ENCODE data around the gene H6PD.

Gene H6PD

GRCh38 chr1:9240914-9241820 is 6.6 kb downstream of the H6PD start:
- DNase-seq (ENCODE audit: low spot score): no peak

GRCh38 chr1:9241891-9242290 is 7.3 kb downstream of the H6PD start:
- DNase-seq (ENCODE audit: low spot score): no peak

GRCh38 chr1:9242338-9242969 is 7.9 kb downstream of the H6PD start:
- DNase-seq (ENCODE audit: low spot score): peak; percentile 64

DNA sequence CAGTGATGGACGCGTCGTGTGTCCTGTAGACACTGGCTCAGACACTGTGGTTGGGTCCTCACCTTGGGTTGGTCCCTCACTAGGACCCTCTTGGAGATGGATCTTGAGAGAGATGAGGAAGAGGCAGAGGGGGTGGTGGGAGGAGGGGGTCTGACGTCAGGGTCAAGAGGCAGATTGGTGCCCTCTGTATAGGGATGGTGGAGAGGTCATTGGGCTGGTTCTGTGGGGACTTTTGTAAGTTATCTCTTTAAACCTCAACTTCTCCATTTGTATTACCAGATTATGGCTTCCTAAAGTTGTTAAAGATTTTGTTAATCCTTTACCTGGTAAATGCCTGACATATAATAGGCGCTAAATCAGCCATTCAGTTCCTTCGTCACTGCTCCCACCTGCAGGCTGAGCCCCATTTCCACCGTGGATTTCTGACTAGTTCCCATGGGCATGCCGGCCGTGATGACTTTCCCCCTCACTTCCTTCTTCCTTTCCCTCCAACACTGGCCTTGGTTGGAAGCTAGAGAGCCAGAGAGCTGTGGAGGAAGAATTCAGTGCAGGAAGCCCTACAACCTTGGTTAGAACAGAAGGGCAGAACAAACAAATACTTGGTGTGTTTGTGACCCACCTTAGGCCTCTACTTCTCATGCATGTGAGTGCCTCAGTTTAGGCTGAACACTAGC is 8.6 kb downstream of the H6PD start:
- no peak for DNase-seq (ENCODE audit: low spot score)

DNA sequence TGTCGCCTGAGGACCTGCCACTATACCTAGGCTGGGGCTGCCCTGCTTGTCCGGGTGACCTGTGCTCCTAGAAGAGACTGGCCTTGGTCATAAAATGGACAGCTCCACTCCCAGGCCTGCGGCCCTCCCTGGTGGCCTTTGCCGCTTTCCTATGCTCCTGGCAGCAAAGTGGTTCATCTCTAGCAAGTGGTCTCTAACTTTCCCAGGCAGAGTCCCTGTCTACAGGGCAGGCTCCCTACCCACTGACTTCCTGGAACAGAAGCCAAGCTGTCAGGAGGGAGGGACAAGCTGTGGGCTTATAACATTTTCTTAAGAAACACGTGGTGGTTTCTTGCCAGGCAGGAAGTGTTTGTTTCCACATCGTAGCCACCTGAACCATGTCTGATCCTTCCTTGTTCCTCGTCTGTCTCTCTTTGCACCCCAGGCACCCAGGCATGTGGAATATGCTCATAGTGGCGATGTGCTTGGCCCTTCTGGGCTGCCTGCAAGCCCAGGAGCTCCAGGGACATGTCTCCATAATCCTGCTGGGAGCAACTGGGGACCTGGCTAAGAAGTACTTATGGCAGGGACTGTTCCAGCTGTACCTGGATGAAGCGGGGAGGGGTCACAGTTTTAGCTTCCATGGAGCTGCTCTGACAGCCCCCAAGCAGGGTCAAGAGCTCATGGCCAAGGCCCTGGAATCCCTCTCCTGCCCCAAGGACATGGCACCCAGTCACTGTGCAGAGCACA is 10.1 kb downstream of the H6PD start:
- no peak for DNase-seq (ENCODE audit: low spot score)

DNA sequence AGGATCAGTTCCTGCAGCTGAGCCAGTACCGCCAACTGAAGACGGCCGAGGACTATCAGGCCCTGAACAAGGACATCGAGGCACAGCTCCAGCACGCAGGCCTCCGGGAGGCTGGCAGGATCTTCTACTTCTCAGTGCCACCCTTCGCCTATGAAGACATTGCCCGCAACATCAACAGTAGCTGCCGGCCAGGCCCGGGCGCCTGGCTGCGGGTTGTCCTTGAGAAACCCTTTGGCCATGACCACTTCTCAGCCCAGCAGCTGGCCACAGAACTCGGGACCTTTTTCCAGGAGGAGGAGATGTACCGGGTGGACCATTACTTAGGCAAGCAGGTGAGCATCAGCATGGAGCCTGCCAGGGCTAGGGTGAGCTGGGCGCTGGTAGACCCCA is 10.7 kb downstream of the H6PD start:
- DNase-seq (ENCODE audit: low spot score): no peak

DNA sequence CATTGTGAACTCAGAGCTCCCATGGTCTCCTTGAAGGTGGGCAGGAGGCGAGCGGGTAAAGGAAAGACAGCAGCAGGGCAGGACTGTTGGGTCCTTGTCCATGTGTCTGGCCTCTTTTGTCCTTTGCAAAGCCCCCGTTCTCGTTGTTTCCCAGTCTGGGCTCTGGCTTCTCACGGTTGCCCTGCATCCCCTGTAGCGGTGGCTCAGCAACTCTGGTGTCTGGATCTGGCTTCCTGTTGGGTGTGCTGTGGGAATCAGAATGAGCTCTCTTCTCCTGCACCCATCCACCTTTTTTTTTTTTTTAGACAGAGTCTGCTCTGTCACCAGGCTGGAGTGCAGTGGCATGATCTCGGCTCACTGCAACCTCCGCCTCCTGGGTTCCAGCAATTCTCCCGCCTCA is 11.1 kb downstream of the H6PD start:
- DNase-seq (ENCODE audit: low spot score): no peak

DNA sequence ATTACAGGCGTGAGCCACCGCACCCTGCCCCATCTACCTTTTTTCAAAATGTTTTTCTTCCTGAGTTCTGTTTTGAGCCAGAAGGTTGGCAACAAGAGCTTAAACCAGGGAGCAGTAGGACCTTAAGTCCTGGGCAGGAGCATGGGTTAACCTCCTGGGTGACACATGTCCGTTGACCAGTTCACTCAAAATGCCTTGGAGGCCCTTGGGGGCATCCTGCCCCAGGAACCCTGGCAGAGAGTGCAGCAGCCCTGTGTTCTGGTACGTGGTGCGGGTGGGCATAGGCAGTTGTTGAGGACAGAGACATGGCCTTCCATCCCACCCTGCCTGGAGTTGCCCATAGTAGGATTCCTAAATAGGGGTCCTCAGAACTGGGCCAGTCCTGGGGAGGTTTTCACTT is 11.6 kb downstream of the H6PD start:
- no peak for DNase-seq (ENCODE audit: low spot score)

DNA sequence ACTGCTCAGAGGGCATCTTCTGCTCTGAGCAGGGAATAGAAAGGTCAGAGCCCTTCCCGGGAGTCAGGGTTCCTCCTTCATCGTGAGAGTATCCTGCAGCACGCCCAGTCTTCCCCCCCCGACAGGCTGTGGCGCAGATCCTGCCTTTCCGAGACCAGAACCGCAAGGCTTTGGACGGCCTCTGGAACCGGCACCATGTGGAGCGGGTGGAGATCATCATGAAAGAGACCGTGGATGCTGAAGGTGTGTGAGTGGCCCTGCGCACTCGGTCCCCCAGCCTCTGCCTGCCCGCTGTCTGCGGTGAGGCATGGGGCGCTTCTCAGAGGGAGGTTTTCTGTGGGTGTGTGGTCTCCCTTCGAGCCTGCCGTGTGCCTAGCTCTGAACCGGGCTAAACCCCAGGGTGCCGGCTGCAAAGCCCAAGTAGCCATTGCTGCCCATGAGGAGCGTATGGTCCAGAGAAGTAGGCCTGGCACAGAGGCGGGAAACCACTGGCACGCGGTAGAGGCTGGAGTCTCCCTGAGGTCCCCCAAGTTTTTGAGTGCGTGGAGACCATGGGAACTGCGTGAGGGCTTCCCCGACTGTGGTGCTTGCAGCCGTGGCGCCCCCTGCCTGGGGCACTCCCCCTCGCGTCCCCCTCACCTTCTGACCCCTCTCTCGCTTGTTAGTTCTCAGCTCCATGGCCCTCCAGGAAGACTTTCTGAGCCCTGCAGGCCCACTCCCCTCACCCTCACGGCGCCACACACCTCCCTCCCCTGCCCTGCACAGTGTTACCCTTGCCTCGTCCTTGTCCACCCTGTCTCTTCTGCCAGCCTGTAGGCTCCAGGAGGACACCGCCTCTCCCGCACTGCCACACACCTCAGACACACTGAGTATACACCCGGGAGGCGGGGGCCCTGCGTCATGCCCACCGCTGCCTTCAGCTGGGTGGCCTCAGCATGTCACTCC is 12.5 kb downstream of the H6PD start:
- DNase-seq (ENCODE audit: low spot score): no peak

- DNase-seq (ENCODE audit: low spot score): no peak
Observed at GRCh38 chr1:9247894-9248293, 13.3 kb downstream of the H6PD start.

GRCh38 chr1:9248341-9249262 is 14.0 kb downstream of the H6PD start:
- no peak for DNase-seq (ENCODE audit: low spot score)

DNA sequence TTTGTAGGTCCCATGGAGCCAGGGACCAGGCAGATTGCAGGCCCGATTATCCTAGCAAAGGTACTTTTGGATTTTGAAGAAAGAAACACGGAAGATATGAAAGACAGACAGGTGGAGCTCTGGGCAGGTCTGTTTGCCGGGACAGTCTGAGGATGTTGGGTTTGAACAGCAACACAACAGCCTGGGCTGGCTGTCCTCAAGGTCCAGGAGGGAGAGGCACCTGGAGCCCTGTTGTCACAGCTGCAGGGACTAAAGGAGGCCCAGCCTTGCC is 14.6 kb downstream of the H6PD start:
- no peak for DNase-seq (ENCODE audit: low spot score)

- peak; percentile 90 for DNase-seq (ENCODE audit: low spot score)
Observed at GRCh38 chr1:9249534-9250410, 15.2 kb downstream of the H6PD start.

DNA sequence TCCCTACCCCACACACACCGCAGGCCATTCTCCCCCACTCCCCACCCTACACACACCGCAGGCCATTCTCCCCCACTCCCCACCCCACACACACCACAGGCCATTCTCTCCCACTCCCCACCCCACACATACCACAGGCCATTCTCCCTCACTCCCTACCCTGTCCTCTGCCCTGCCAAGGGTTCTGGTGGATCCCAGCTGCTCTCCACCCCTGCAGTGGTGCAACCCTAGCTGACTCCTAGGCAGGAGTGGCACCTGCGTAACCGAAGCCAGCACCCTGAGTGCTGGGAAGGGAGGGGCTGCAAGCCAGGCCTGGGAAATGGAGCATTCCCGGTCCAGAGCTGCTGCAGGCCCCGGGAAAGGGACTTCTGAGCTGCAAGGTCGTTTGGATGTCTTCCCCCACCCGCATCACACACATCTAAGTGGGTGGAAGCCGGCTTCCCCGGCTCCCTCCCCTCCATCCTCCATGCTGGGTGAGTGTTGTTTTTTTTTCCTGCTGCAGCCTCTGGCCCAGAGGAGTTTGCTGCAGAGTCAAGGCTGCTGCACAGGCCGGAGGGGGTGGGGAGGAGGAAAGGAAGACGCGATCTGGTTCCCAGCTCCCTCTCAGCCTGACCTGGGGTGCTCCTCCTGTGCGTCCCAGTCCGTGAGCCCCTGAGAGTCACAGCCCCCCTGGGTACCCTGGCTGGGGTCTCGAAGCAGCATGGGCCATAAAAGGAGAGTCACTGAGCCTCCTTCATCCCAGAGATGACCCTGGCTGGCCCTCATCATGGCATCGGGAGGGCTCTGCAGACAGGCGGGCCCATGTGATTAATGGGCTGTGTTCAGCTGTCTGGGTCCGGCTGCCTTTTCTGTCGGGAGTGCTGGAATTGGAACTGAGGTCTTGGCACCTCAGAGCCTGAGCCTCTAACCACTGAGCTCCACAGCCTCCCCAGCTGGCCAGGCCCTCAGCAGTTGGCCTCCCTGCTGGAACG is 16.1 kb downstream of the H6PD start:
- no peak for DNase-seq (ENCODE audit: low spot score)

DNA sequence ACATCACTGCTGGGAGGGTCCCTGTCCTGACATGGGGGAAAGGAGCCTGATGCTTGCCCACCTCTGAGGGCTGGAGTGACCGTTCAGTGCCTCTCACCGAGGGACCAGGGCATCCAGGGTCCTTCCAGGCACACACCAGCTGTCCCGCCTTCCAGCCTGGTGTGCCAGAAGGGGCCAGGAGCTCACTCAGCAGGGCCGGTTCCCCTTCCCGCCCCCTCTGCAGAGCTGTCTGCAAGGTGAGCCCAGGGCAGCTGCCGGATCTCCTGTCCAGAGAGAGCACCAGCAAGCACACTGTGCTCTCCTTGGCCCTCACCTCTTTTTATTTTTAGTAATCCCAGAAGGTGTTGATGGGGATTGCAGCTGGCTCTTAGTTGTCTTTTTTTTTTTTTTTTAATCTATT is 16.9 kb downstream of the H6PD start:
- no peak for DNase-seq (ENCODE audit: low spot score)

DNA sequence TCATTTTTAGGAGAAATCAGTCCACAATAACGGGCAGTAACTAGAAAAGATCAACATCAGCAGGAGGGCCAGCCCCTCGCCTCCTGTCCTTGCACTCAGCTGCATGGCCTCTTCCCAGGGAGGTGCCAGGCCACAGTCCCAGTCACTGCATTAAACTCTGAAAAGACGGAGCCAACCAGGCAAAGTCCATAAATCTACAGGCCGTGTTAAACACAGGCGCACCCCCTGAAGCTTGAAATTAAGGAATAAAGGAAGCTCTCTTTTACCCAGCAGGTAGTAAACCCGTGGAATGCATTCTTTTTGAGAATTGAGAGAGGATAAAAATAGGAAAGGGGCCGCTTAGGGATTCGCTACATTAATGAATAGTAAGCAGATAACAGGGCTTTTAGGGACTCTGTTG is 18.4 kb downstream of the H6PD start:
- DNase-seq (ENCODE audit: low spot score): no peak

DNA sequence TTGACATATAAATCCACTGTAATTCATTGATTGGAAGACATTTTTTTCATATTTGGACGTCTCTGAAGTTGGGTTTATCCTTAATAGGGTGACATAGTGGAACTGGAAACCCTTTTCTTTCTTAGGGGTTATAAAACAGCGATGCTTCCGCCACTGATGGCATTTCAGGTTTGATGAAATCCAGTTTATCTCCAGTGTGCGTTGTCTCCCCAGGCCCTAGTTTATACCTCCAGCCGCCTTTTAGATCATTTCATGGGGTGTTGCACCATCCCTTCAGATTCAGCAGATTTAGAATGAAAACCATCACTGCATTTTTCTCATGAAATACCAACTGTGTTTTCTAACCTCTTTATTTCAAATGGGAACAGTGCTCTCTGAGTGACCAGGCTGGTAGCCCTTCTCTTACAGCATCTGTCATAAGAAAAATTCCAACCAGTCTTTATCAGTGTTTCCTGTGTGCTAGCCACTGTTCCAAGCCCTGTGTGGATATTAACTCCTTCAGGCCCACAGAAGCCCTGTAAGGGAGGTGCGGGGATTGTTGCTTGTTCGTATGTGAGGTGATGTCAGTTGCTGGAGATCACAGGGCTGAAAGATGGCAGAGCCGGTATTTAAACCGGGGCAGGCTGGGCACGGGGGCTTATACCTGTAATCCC is 19.0 kb downstream of the H6PD start:
- DNase-seq (ENCODE audit: low spot score): no peak

DNA sequence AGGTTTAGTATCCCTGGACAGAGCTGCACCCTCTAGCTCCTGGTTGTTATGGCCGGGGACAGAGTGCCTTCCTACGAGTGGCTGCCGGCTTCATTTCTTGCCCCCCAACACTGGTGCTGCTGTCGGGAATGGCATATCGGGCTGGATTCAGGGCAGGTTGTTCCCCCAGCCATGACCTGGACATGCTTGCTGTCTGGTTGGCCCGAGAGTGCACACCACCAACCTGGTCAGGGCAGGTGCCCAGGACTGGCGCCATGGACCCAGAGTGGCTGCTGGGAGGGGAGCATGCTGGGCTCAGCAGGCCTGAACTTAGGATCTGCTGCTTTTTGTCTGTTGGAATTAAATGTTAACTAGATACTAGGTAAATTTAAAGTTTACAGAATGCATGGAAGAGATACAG is 21.8 kb downstream of the H6PD start:
- DNase-seq (ENCODE audit: low spot score): no peak

Measured in HuH-7 (cell line).